HUES48 (cell line): ENCODE results near the gene CPT1B.

Source experiments
- H3K27ac ChIP-seq: one replicate; pipeline ENCODE4 v1.7.0; 2013; ENCODE audit warnings: low read depth, low read length, inconsistent platforms
- H3K27me3 ChIP-seq: 2 replicates; pipeline ENCODE4 v1.6.1; 2013; ENCODE audit warnings: mild to moderate bottlenecking, low read length; ENCODE audit not compliant: control insufficient read depth, insufficient read depth
- H3K36me3 ChIP-seq: 2 replicates; pipeline ENCODE4 v1.6.1; 2013; ENCODE audit warnings: low read length; ENCODE audit not compliant: control insufficient read depth, insufficient read depth
- H3K4me1 ChIP-seq: 2 replicates; pipeline ENCODE4 v1.6.1; 2013; ENCODE audit warnings: mild to moderate bottlenecking, low read length; ENCODE audit not compliant: control insufficient read depth, insufficient read depth
- H3K4me3 ChIP-seq: 2 replicates; pipeline ENCODE4 v1.5.1; 2013; ENCODE audit warnings: mild to moderate bottlenecking, low read depth, low read length
- H3K9ac ChIP-seq: 2 replicates; pipeline ENCODE4 v1.6.1; 2013; ENCODE audit warnings: mild to moderate bottlenecking, low read depth, low read length, moderate library complexity
- H3K9me3 ChIP-seq: 2 replicates; pipeline ENCODE4 v1.6.1; 2013; ENCODE audit warnings: low read length; ENCODE audit not compliant: control insufficient read depth, insufficient read depth

Gene CPT1B

GRCh38 chr22:50550395-50550794 lies 27.8 kb downstream of the CPT1B start:
- no peaks in the 10 kb centered on the region for H3K9me3 ChIP-seq
- H3K9ac ChIP-seq = no peak overlapping the region

GRCh38 chr22:50548921-50549790 lies 29.1 kb downstream of the CPT1B start:
- peaks cover 4% of the 10 kb centered on the region; the same call in 1 of the 2 replicates for H3K4me1 ChIP-seq
- H3K4me3 ChIP-seq = no peak overlapping the region
- no peak overlapping the region for H3K27ac ChIP-seq
- H3K9me3 ChIP-seq = no peaks in the 10 kb centered on the region
- H3K36me3 ChIP-seq = no peaks in the 10 kb centered on the region
- peaks cover 16% of the 10 kb centered on the region for H3K27me3 ChIP-seq
- no peak overlapping the region for H3K9ac ChIP-seq

More at GRCh38 chr22:50550395-50550794, 27.8 kb downstream of the CPT1B start:
- peaks cover 5% of the 10 kb centered on the region for H3K27me3 ChIP-seq
- no peak overlapping the region for H3K27ac ChIP-seq
- 0 out of 2 replicates have a peak, but pooled peaks cover 3% of the 10 kb centered on the region for H3K4me1 ChIP-seq
- no peaks in the 10 kb centered on the region for H3K36me3 ChIP-seq
- no peak overlapping the region for H3K4me3 ChIP-seq

- no peak overlapping the region for H3K27ac ChIP-seq
- H3K4me3 ChIP-seq = no peak overlapping the region
- no peaks in the 10 kb centered on the region for H3K9me3 ChIP-seq
- H3K9ac ChIP-seq = no peak overlapping the region
- peaks cover 16% of the 10 kb centered on the region for H3K27me3 ChIP-seq
- peaks cover 4% of the 10 kb centered on the region; the same call in 1 of the 2 replicates for H3K4me1 ChIP-seq
- H3K36me3 ChIP-seq = no peaks in the 10 kb centered on the region
Measured at GRCh38 chr22:50548040-50548920, 29.9 kb downstream of the CPT1B start.

- H3K4me3 ChIP-seq = no peak overlapping the region
- H3K9me3 ChIP-seq = no peaks in the 10 kb centered on the region
- H3K27ac ChIP-seq = no peak overlapping the region
- H3K36me3 ChIP-seq = no peaks in the 10 kb centered on the region
- H3K4me1 ChIP-seq = peaks cover 4% of the 10 kb centered on the region; the same call in 1 of the 2 replicates
- no peak overlapping the region for H3K9ac ChIP-seq
- peaks cover 16% of the 10 kb centered on the region for H3K27me3 ChIP-seq
Measured at GRCh38 chr22:50547263-50547985, 30.8 kb downstream of the CPT1B start.

- no peak overlapping the region for H3K9ac ChIP-seq
- H3K36me3 ChIP-seq = no peaks in the 10 kb centered on the region
- H3K9me3 ChIP-seq = no peaks in the 10 kb centered on the region
- H3K27me3 ChIP-seq = peaks cover 16% of the 10 kb centered on the region
- H3K4me1 ChIP-seq = peaks cover 4% of the 10 kb centered on the region; the same call in 1 of the 2 replicates
- no peak overlapping the region for H3K27ac ChIP-seq
- H3K4me3 ChIP-seq = no peak overlapping the region
Measured at GRCh38 chr22:50546326-50547262, 31.6 kb downstream of the CPT1B start.

- no peak within 1 kb of the TSS for H3K27ac ChIP-seq
- H3K9me3 ChIP-seq = no peaks in the 10 kb centered on the region
- no peak within 1 kb of the TSS for H3K9ac ChIP-seq
- H3K36me3 ChIP-seq = no peaks in the 10 kb centered on the region
- no peak within 1 kb of the TSS for H3K4me3 ChIP-seq
- H3K4me1 ChIP-seq = peaks cover 4% of the 10 kb centered on the region; the same call in 1 of the 2 replicates
- H3K27me3 ChIP-seq = peaks cover 16% of the 10 kb centered on the region
Measured at GRCh38 chr22:50545522-50546325, 32.5 kb downstream of the CPT1B start, which contains the start of gene KLHDC7B. Gene KLHDC7B (plus strand): TSS chr22:50545899. CDS start chr22:50546244, 345 bp downstream.

- no peaks in the 10 kb centered on the region for H3K36me3 ChIP-seq
- H3K9me3 ChIP-seq = no peaks in the 10 kb centered on the region
- H3K9ac ChIP-seq = no peak overlapping the region
- H3K27me3 ChIP-seq = peaks cover 16% of the 10 kb centered on the region
- H3K4me3 ChIP-seq = no peak overlapping the region; the same call in 1 of the 2 replicates
- H3K4me1 ChIP-seq = peaks cover 4% of the 10 kb centered on the region; the same call in 1 of the 2 replicates
- no peak overlapping the region for H3K27ac ChIP-seq
Measured at GRCh38 chr22:50544746-50545253, 33.4 kb downstream of the CPT1B start.

GRCh38 chr22:50544078-50544745 lies 34.0 kb downstream of the CPT1B start:
- peaks cover 4% of the 10 kb centered on the region; the same call in 1 of the 2 replicates for H3K4me1 ChIP-seq

More at GRCh38 chr22:50544078-50544745, 34.0 kb downstream of the CPT1B start:
- Histone ChIP-seq H3K27ac (no peak overlapping the region), H3K36me3 (no peaks in the 10 kb centered on the region), H3K9ac (no peak overlapping the region), H3K9me3 (no peaks in the 10 kb centered on the region), H3K4me3 (peak overlapping the region; percentile 42; the same call in 1 of the 2 replicates), H3K27me3 (peaks cover 16% of the 10 kb centered on the region)
